Right lobe of liver (tissue), 4 donors: ENCODE data around the gene NSDHL.

Source experiments
- POLR2A ChIP-seq: fragments of 450-650 bp; IDR thresholded peaks from one replicate; pipeline ENCODE4 v1.6.1; 2017; ENCODE audit warnings: antibody characterized with exemption, mild to moderate bottlenecking
- TF ChIP-seq, protein P1 (sequence below), 4 donors: fragments of 200-600 bp in 3 of 4; fragments of 450-650 bp in 1 of 4; IDR thresholded peaks; one replicate each; pipeline versions ENCODE4 v1.5.1 to v1.8.0; 2016 to 2022; ENCODE audit warnings: antibody characterized with exemption in 4 of 4, mild to moderate bottlenecking in 2 of 4
- donor health status: DM: no; HTN: no; CAD: no.
- donor health status: DM: no; HTN: no; CAD: no.
- donor health status: DM: no; HTN: yes; CAD: no.

DNA sequence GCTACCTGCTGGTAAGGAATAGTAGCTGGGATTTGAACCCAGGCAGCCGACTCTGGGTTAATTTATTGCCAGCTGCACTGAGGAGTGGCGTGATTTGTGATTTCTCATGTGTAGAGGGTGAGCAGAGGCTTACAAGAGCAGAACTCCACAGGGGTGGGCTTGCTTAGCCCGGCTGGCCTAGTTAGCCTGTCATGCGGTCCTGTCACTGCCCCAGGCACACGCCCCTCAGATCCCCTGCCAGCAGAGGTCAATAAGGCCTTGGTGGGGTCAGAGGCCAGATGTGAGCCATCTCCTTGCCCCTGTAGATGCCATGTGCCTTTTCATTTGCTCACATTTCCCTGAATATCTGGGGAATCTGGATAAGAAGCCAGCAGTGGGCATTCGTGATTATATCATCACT lies 13.4 kb downstream of the NSDHL start:
- TF ChIP-seq, protein P1, sequence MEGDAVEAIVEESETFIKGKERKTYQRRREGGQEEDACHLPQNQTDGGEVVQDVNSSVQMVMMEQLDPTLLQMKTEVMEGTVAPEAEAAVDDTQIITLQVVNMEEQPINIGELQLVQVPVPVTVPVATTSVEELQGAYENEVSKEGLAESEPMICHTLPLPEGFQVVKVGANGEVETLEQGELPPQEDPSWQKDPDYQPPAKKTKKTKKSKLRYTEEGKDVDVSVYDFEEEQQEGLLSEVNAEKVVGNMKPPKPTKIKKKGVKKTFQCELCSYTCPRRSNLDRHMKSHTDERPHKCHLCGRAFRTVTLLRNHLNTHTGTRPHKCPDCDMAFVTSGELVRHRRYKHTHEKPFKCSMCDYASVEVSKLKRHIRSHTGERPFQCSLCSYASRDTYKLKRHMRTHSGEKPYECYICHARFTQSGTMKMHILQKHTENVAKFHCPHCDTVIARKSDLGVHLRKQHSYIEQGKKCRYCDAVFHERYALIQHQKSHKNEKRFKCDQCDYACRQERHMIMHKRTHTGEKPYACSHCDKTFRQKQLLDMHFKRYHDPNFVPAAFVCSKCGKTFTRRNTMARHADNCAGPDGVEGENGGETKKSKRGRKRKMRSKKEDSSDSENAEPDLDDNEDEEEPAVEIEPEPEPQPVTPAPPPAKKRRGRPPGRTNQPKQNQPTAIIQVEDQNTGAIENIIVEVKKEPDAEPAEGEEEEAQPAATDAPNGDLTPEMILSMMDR (IDR thresholded peaks at IDR 0.05) = no peak
- TF ChIP-seq POLR2A = no peak
